Inflammatory macrophage treated with lipopolysaccharide for 1 hour (primary cell): ENCODE data around the gene ST3GAL3.

Source experiments
- DNase-seq, 2 donors: peaks; one replicate each; pipeline ENCODE4 v3.0.0-alpha.2; 2020 to 2022

Gene ST3GAL3

GRCh38 chr1:43882763-43883162, 175.4 kb downstream of the ST3GAL3 start:
- no peak for DNase-seq

GRCh38 chr1:43883321-43883720, 176.0 kb downstream of the ST3GAL3 start:
- no peak for DNase-seq

- DNase-seq = no peak
Measured at GRCh38 chr1:43885279-43885801, 178.0 kb downstream of the ST3GAL3 start.

GRCh38 chr1:43887748-43888147, 180.4 kb downstream of the ST3GAL3 start:
- DNase-seq = no peak

- no peak for DNase-seq
Measured at GRCh38 chr1:43890815-43891214, 183.5 kb downstream of the ST3GAL3 start.

- DNase-seq = no peak
Measured at GRCh38 chr1:43893006-43893405, 185.7 kb downstream of the ST3GAL3 start.

GRCh38 chr1:43898981-43899380, 191.6 kb downstream of the ST3GAL3 start:
- DNase-seq = no peak

GRCh38 chr1:43900386-43900785, 193.1 kb downstream of the ST3GAL3 start:
- no peak for DNase-seq

- no peak for DNase-seq
Measured at GRCh38 chr1:43901196-43901961, 194.0 kb downstream of the ST3GAL3 start.

GRCh38 chr1:43902058-43902831, 194.9 kb downstream of the ST3GAL3 start:
- no peak for DNase-seq

GRCh38 chr1:43904660-43905551, 197.6 kb downstream of the ST3GAL3 start:
- DNase-seq = no peak

- no peak for DNase-seq
Measured at GRCh38 chr1:43908226-43908625, 200.9 kb downstream of the ST3GAL3 start.

- no peak for DNase-seq
Measured at GRCh38 chr1:43908858-43909257, 201.5 kb downstream of the ST3GAL3 start.

GRCh38 chr1:43910343-43910742, 203.0 kb downstream of the ST3GAL3 start:
- no peak for DNase-seq

- DNase-seq = no peak
Measured at GRCh38 chr1:43912607-43913006, 205.3 kb downstream of the ST3GAL3 start.

- DNase-seq = no peak
Measured at GRCh38 chr1:43913051-43913501, 205.7 kb downstream of the ST3GAL3 start.

GRCh38 chr1:43913666-43914360, 206.5 kb downstream of the ST3GAL3 start:
- no peak for DNase-seq

- DNase-seq = no peak
Measured at GRCh38 chr1:43914576-43915525, 207.5 kb downstream of the ST3GAL3 start.

- no peak for DNase-seq
Measured at GRCh38 chr1:43919906-43920305, 212.6 kb downstream of the ST3GAL3 start.

GRCh38 chr1:43921022-43921421, 213.7 kb downstream of the ST3GAL3 start:
- DNase-seq = no peak

GRCh38 chr1:43924516-43924915, 217.2 kb downstream of the ST3GAL3 start:
- DNase-seq = no peak
